Measurements from ENCODE around the gene HTR6.

HTR6 gene

DNA sequence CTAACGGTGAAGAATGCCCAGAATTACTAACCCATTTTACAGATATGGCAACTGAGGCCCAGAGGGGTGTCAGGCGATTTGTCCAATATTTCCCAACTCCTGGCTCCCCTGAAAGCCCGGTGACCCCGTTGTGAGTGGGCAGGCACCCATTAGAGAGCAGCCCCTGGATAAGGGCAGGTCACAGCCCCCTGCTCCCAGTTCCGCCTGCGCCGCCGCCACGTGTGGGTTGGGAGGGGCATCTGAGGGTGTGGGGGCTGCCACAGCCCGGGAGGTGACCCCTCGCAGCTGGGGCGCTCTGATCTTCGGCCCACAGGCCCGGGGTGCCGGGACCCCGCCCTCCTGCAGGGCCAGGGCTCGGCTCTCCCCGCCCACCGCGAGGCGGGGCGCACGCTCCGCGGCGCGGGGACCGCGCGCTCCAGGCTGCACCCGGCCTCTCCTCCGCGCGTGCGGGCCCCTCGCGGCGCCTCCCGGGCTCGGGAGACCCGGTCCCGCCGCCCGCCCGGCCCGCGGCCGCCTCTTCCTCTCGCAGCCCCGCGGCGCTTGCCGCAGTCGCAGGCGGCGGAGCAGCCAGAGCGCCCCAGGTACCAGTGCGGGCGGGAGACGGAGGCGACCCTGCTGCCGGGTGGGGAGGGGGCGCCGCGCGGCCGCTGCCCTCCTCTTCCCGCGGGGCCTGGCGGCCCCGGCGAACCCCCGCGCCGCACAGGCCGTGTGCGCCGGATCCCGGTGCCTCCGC is at the start of gene HTR6:
TSS of gene HTR6 (plus strand) at position 423 of the 733 bp plus-strand sequence. CDS start 879 bp downstream, outside the sequence.
- no peak within 1 kb of the TSS for H2AFZ ChIP-seq (ENCODE audit: low read depth, low read length)
- peak within 1 kb of the TSS; percentile 11 for H3K4me3 ChIP-seq (ENCODE audit: low read length)
- H3K27me3 ChIP-seq (ENCODE audit: insufficient read depth, low read length) = peaks cover 65% of the 10 kb centered on the region
- H3K36me3 ChIP-seq (ENCODE audit: insufficient read depth, low read length) = no peaks in the 10 kb centered on the region
- H3K4me1 ChIP-seq (ENCODE audit: insufficient read depth, low read length) = peaks cover 2% of the 10 kb centered on the region
- no peaks in the 10 kb centered on the region for H3K9me3 ChIP-seq (ENCODE audit: low read length)

- no peak overlapping the region for H2AFZ ChIP-seq (ENCODE audit: low read depth, low read length)
- peaks cover 2% of the 10 kb centered on the region for H3K4me1 ChIP-seq (ENCODE audit: insufficient read depth, low read length)
- H3K9me3 ChIP-seq (ENCODE audit: low read length) = no peaks in the 10 kb centered on the region
- no peaks in the 10 kb centered on the region for H3K27me3 ChIP-seq (ENCODE audit: insufficient read depth, low read length)
- H3K36me3 ChIP-seq (ENCODE audit: insufficient read depth, low read length) = peaks cover 6% of the 10 kb centered on the region
- H3K4me3 ChIP-seq (ENCODE audit: low read length) = no peak overlapping the region
Measured at GRCh38 chr1:19615438-19615837, 49.2 kb upstream of the HTR6 start.

DNA sequence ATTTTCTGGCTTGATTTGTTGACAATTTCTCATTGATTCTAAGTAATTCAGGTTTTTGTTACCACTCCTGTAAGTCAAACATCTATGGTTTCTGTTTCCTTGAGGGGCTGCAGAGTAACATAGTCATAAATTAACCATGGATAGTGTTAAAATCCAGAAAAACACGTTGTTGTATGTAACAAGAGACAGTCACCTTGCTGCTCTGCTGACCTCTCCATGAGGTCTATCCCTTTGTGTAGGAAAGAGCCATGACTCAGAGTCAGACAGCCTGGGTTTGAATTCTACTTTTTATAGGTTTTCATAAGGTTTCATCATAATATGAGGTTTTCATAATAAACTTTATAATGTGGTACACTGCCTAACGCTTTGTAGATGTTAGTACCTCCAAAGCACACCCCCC is 48.2 kb upstream of the HTR6 start:
- H3K4me1 ChIP-seq (ENCODE audit: insufficient read depth, low read length) = peaks cover 2% of the 10 kb centered on the region
- no peak overlapping the region for H2AFZ ChIP-seq (ENCODE audit: low read depth, low read length)
- H3K4me3 ChIP-seq (ENCODE audit: low read length) = no peak overlapping the region
- H3K36me3 ChIP-seq (ENCODE audit: insufficient read depth, low read length) = peaks cover 6% of the 10 kb centered on the region
- H3K9me3 ChIP-seq (ENCODE audit: low read length) = no peaks in the 10 kb centered on the region
- H3K27me3 ChIP-seq (ENCODE audit: insufficient read depth, low read length) = no peaks in the 10 kb centered on the region

DNA sequence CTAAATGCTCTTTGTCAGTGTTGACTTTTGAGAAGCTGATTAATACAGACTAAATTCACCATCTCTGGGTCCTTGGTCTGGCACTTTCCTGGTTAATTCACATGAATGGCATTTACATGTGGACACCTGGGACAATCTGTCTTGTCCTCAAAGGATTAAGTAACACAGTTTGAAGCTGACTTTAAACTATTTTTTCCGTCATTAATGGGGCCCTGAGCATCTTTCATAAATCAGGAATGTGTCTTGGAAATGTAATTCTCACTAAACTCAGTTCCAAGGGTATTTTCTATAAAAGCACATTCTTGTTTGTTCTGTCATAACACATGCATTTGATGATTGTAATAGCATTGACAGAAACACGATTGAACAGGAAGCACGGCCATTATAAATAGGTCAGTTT is 47.3 kb upstream of the HTR6 start:
- Histone ChIP-seq H2AFZ (ENCODE audit: low read depth, low read length) (no peak overlapping the region), H3K4me1 (ENCODE audit: insufficient read depth, low read length) (peaks cover 2% of the 10 kb centered on the region), H3K9me3 (ENCODE audit: low read length) (no peaks in the 10 kb centered on the region), H3K36me3 (ENCODE audit: insufficient read depth, low read length) (peaks cover 6% of the 10 kb centered on the region), H3K27me3 (ENCODE audit: insufficient read depth, low read length) (no peaks in the 10 kb centered on the region), H3K4me3 (ENCODE audit: low read length) (no peak overlapping the region)

- Histone ChIP-seq H3K27me3 (ENCODE audit: insufficient read depth, low read length) (no peaks in the 10 kb centered on the region), H3K4me3 (ENCODE audit: low read length) (no peak overlapping the region), H3K4me1 (ENCODE audit: insufficient read depth, low read length) (peaks cover 2% of the 10 kb centered on the region), H3K9me3 (ENCODE audit: low read length) (no peaks in the 10 kb centered on the region), H2AFZ (ENCODE audit: low read depth, low read length) (no peak overlapping the region), H3K36me3 (ENCODE audit: insufficient read depth, low read length) (peaks cover 11% of the 10 kb centered on the region)
Measured at GRCh38 chr1:19618428-19618827, 46.2 kb upstream of the HTR6 start.

GRCh38 chr1:19619697-19620384 is 44.8 kb upstream of the HTR6 start:
- Histone ChIP-seq H3K9me3 (ENCODE audit: low read length) (no peaks in the 10 kb centered on the region), H3K27me3 (ENCODE audit: insufficient read depth, low read length) (no peaks in the 10 kb centered on the region), H3K4me1 (ENCODE audit: insufficient read depth, low read length) (peaks cover 2% of the 10 kb centered on the region), H2AFZ (ENCODE audit: low read depth, low read length) (no peak overlapping the region), H3K36me3 (ENCODE audit: insufficient read depth, low read length) (peaks cover 17% of the 10 kb centered on the region), H3K4me3 (ENCODE audit: low read length) (no peak overlapping the region)

GRCh38 chr1:19620786-19621185 is 43.9 kb upstream of the HTR6 start:
- Histone ChIP-seq H3K27me3 (ENCODE audit: insufficient read depth, low read length) (no peaks in the 10 kb centered on the region), H3K4me1 (ENCODE audit: insufficient read depth, low read length) (no peaks in the 10 kb centered on the region), H3K36me3 (ENCODE audit: insufficient read depth, low read length) (peaks cover 20% of the 10 kb centered on the region), H3K4me3 (ENCODE audit: low read length) (no peak overlapping the region), H3K9me3 (ENCODE audit: low read length) (no peaks in the 10 kb centered on the region), H2AFZ (ENCODE audit: low read depth, low read length) (no peak overlapping the region)

- H2AFZ ChIP-seq (ENCODE audit: low read depth, low read length) = no peak overlapping the region
- peaks cover 26% of the 10 kb centered on the region for H3K36me3 ChIP-seq (ENCODE audit: insufficient read depth, low read length)
- H3K9me3 ChIP-seq (ENCODE audit: low read length) = no peaks in the 10 kb centered on the region
- H3K4me1 ChIP-seq (ENCODE audit: insufficient read depth, low read length) = no peaks in the 10 kb centered on the region
- no peaks in the 10 kb centered on the region for H3K27me3 ChIP-seq (ENCODE audit: insufficient read depth, low read length)
- no peak overlapping the region for H3K4me3 ChIP-seq (ENCODE audit: low read length)
Measured at GRCh38 chr1:19621274-19621950, 43.3 kb upstream of the HTR6 start.

GRCh38 chr1:19622204-19622603 is 42.5 kb upstream of the HTR6 start:
- no peaks in the 10 kb centered on the region for H3K27me3 ChIP-seq (ENCODE audit: insufficient read depth, low read length)
- no peaks in the 10 kb centered on the region for H3K4me1 ChIP-seq (ENCODE audit: insufficient read depth, low read length)
- no peaks in the 10 kb centered on the region for H3K9me3 ChIP-seq (ENCODE audit: low read length)
- H3K36me3 ChIP-seq (ENCODE audit: insufficient read depth, low read length) = peaks cover 33% of the 10 kb centered on the region
- no peak overlapping the region for H2AFZ ChIP-seq (ENCODE audit: low read depth, low read length)
- no peak overlapping the region for H3K4me3 ChIP-seq (ENCODE audit: low read length)

GRCh38 chr1:19623523-19623922 is 41.2 kb upstream of the HTR6 start:
- Histone ChIP-seq H3K36me3 (ENCODE audit: insufficient read depth, low read length) (peaks cover 34% of the 10 kb centered on the region), H3K4me3 (ENCODE audit: low read length) (no peak overlapping the region)

GRCh38 chr1:19625291-19625937 is 39.3 kb upstream of the HTR6 start:
- H3K36me3 ChIP-seq (ENCODE audit: insufficient read depth, low read length) = peaks cover 34% of the 10 kb centered on the region
- no peaks in the 10 kb centered on the region for H3K27me3 ChIP-seq (ENCODE audit: insufficient read depth, low read length)
- H3K4me3 ChIP-seq (ENCODE audit: low read length) = no peak overlapping the region
- no peaks in the 10 kb centered on the region for H3K9me3 ChIP-seq (ENCODE audit: low read length)
- H3K4me1 ChIP-seq (ENCODE audit: insufficient read depth, low read length) = no peaks in the 10 kb centered on the region
- H2AFZ ChIP-seq (ENCODE audit: low read depth, low read length) = no peak overlapping the region

More at GRCh38 chr1:19623523-19623922, 41.2 kb upstream of the HTR6 start:
- Histone ChIP-seq H2AFZ (ENCODE audit: low read depth, low read length) (no peak overlapping the region), H3K9me3 (ENCODE audit: low read length) (no peaks in the 10 kb centered on the region), H3K4me1 (ENCODE audit: insufficient read depth, low read length) (no peaks in the 10 kb centered on the region), H3K27me3 (ENCODE audit: insufficient read depth, low read length) (no peaks in the 10 kb centered on the region)

GRCh38 chr1:19628879-19629278 is 35.8 kb upstream of the HTR6 start:
- no peaks in the 10 kb centered on the region for H3K27me3 ChIP-seq (ENCODE audit: insufficient read depth, low read length)
- no peak overlapping the region for H2AFZ ChIP-seq (ENCODE audit: low read depth, low read length)
- H3K36me3 ChIP-seq (ENCODE audit: insufficient read depth, low read length) = peaks cover 25% of the 10 kb centered on the region
- no peaks in the 10 kb centered on the region for H3K4me1 ChIP-seq (ENCODE audit: insufficient read depth, low read length)
- no peak overlapping the region for H3K4me3 ChIP-seq (ENCODE audit: low read length)
- no peaks in the 10 kb centered on the region for H3K9me3 ChIP-seq (ENCODE audit: low read length)

DNA sequence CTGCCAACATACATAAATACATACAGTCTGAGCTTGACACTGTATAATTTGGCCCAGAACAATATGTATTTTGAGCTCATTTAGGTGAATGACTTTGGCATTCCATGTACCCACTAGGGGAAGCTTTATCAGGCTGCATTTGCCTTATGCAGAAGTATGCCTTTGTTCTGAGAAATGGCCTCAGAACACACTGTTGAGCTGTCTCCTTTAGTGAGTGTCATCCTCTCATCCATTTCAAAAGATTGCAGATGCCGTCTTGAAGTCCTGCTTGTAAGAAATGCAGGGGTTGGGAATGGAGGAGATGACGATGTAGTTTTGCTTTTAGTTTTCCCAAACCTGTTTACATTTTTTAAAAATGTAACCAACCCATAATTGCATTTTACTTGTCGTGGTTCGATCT is 35.3 kb upstream of the HTR6 start:
- Histone ChIP-seq H3K4me1 (ENCODE audit: insufficient read depth, low read length) (no peaks in the 10 kb centered on the region), H3K36me3 (ENCODE audit: insufficient read depth, low read length) (peaks cover 24% of the 10 kb centered on the region)

More for the DNA sequence above, 35.3 kb upstream of the HTR6 start:
- Histone ChIP-seq H2AFZ (ENCODE audit: low read depth, low read length) (no peak overlapping the region), H3K4me3 (ENCODE audit: low read length) (no peak overlapping the region), H3K9me3 (ENCODE audit: low read length) (no peaks in the 10 kb centered on the region), H3K27me3 (ENCODE audit: insufficient read depth, low read length) (no peaks in the 10 kb centered on the region)
